ENCODE results near the gene REEP6.
"Not testable (repeated sequence)": the region's sequence is repeated elsewhere in the genome, so short reads cannot be mapped to it uniquely, and the experiment has no call there.

REEP6 gene

DNA sequence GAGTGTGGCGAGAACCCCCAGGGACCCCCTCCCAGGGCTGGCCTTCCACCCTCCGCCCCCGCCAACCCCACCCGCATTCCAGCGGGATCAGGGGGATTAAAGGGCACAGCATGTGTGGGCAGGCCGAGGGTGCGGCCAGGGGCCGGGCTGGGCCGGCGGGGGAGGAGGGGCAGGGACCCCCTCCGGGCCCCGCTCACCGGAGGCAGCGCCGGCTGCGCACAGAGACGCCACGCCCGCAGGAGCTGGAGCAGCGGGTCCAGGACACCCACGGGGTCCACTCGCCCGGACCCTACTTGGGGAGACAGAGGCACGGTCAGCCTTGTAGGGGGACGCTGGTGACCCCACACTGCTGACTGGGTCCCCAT, 19.4 kb downstream of the REEP6 start:
- H3K4me1 Mint-ChIP-seq: peaks cover 15% of the 10 kb centered on the region
- H3K4me3 Mint-ChIP-seq: no peak overlapping the region
- CTCF ChIA-PET: no interaction called here
- no peak for DNase-seq
- H3K27ac Mint-ChIP-seq: no peak overlapping the region
- H3K9me3 Mint-ChIP-seq: peaks cover 4% of the 10 kb centered on the region
- peaks cover 4% of the 10 kb centered on the region for H3K36me3 Mint-ChIP-seq
- peaks cover 78% of the 10 kb centered on the region for H3K27me3 Mint-ChIP-seq

DNA sequence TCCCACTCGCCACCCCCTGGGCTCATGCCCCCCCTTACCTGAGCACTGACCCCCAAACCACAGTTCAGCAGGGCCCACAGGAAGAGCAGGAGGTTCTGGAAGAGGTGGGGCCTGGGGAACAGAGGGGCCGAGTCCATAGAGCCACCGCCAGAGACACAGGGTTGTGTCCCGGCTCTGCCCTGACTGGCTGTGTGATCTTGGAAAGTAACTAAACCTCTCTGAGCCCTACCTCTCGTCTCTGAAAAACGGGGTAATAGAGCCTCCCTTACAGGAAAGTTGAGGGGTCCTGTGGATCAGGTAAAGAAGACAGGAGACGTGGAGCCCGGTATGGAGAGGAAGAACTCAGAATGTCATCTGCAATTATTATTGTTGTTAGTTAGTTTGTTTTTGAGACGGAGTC, 19.8 kb downstream of the REEP6 start:
- no peak overlapping the region for H3K4me3 Mint-ChIP-seq
- H3K36me3 Mint-ChIP-seq: peaks cover 4% of the 10 kb centered on the region
- H3K4me1 Mint-ChIP-seq: peaks cover 15% of the 10 kb centered on the region
- CTCF ChIA-PET: no interaction called here
- H3K9me3 Mint-ChIP-seq: peaks cover 4% of the 10 kb centered on the region
- H3K27me3 Mint-ChIP-seq: peaks cover 77% of the 10 kb centered on the region
- H3K27ac Mint-ChIP-seq: no peak overlapping the region
- no peak for DNase-seq

- peaks cover 4% of the 10 kb centered on the region for H3K9me3 Mint-ChIP-seq
- peaks cover 79% of the 10 kb centered on the region for H3K27me3 Mint-ChIP-seq
- H3K4me1 Mint-ChIP-seq: peaks cover 15% of the 10 kb centered on the region
- no peak overlapping the region for H3K27ac Mint-ChIP-seq
- CTCF ChIA-PET: no interaction called here
- H3K36me3 Mint-ChIP-seq: peaks cover 4% of the 10 kb centered on the region
- DNase-seq: no peak
- H3K4me3 Mint-ChIP-seq: peak overlapping the region; percentile 69
Observed at GRCh38 chr19:1511318-1512317, 20.6 kb downstream of the REEP6 start.

- CTCF ChIA-PET: no interaction called here
- peaks cover 9% of the 10 kb centered on the region for H3K4me1 Mint-ChIP-seq
- peak within 1 kb of the TSS; percentile 42 for H3K27ac Mint-ChIP-seq
- H3K36me3 Mint-ChIP-seq: peaks cover under 1% of the 10 kb centered on the region
- H3K4me3 Mint-ChIP-seq: peak within 1 kb of the TSS; percentile 69
- H3K27me3 Mint-ChIP-seq: peaks cover 81% of the 10 kb centered on the region
- H3K9me3 Mint-ChIP-seq: no peaks in the 10 kb centered on the region
- DNase-seq: peak; percentile 77
Observed at GRCh38 chr19:1512671-1513498, 21.9 kb downstream of the REEP6 start, which contains the start of gene ADAMTSL5. ADAMTSL5 (minus strand) TSS chr19:1513019; CDS start chr19:1510943, 2,076 bp downstream.

DNA sequence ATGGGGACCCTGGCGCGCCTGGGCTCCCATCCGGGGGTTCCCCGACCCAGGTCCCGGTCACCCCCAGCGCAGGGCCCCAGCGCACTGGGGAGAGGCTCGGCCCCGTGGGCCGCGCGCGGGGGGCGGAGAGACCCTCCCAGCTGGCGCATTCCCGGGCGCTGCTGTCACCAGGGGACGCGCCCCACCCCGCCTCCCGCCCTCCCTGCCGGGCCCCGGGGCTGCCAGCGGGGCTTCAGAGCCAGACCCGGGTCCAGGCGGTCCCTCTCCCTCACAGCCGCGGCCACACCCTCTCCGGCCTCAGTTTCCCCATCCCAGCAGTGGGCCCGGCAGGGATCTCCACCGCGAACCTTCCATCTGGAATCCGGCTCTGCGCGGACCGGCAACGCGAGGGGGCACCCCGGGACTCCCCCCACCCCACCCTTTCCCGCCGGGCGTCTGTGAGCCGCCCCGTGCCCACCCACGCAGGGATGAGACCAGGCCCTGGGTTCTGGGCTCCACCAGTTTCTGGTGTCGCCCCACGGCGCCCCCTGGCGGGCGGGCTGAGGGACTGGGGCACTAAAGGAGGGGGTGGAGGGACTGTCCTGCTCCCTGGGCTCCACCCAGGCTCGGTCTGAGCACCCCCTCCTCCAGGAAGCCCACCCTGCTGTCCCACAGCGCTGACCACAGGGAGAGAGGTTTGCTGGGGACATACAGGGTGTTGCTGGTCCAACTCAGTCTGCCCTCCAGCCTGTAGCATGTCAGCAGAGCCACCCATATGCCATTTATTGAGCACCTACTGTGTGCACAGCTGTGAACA, 22.7 kb downstream of the REEP6 start:
- H3K36me3 Mint-ChIP-seq: no peaks in the 10 kb centered on the region

GRCh38 chr19:1514295-1514661, 23.3 kb downstream of the REEP6 start:
- Mint-ChIP-seq H3K27me3 (peaks cover 83% of the 10 kb centered on the region), H3K27ac (no peak overlapping the region), H3K4me3 (no peak overlapping the region), H3K4me1 (peaks cover 8% of the 10 kb centered on the region), H3K9me3 (no peaks in the 10 kb centered on the region), H3K36me3 (no peaks in the 10 kb centered on the region)
- no peak for DNase-seq
- CTCF ChIA-PET: interaction anchor here (0.6 to 0.7 kb wide), 2 partner anchors 9 to 48 kb away, joined by 3 read pairs; no protein-coding TSS in a partner anchor

More for the DNA sequence above, 22.7 kb downstream of the REEP6 start:
- H3K27me3 Mint-ChIP-seq: peaks cover 83% of the 10 kb centered on the region
- H3K27ac Mint-ChIP-seq: no peak overlapping the region
- DNase-seq: peak; percentile 77
- H3K4me3 Mint-ChIP-seq: peak overlapping the region; percentile 26
- H3K9me3 Mint-ChIP-seq: no peaks in the 10 kb centered on the region
- CTCF ChIA-PET: interaction anchor here (0.6 kb wide), 1 partner anchor 10 kb away, joined by 3 read pairs; no protein-coding TSS in a partner anchor
- H3K4me1 Mint-ChIP-seq: peaks cover 8% of the 10 kb centered on the region

- CTCF ChIA-PET: interaction anchor here (0.7 kb wide), 1 partner anchor 49 kb away, joined by 3 read pairs; no protein-coding TSS in a partner anchor
- Mint-ChIP-seq H3K9me3 (no peaks in the 10 kb centered on the region), H3K4me3 (no peak overlapping the region), H3K36me3 (no peaks in the 10 kb centered on the region), H3K27ac (no peak overlapping the region), H3K4me1 (peaks cover 8% of the 10 kb centered on the region), H3K27me3 (peaks cover 74% of the 10 kb centered on the region)
- no peak for DNase-seq
Observed at GRCh38 chr19:1514986-1515721, 24.2 kb downstream of the REEP6 start.

- H3K4me3 Mint-ChIP-seq: no peak overlapping the region
- no peak overlapping the region for H3K27ac Mint-ChIP-seq
- CTCF ChIA-PET: no interaction called here
- peaks cover 69% of the 10 kb centered on the region for H3K27me3 Mint-ChIP-seq
- no peaks in the 10 kb centered on the region for H3K9me3 Mint-ChIP-seq
- H3K36me3 Mint-ChIP-seq: no peaks in the 10 kb centered on the region
- H3K4me1 Mint-ChIP-seq: peaks cover 5% of the 10 kb centered on the region
- no peak for DNase-seq
Observed at GRCh38 chr19:1516395-1516753, 25.4 kb downstream of the REEP6 start.

DNA sequence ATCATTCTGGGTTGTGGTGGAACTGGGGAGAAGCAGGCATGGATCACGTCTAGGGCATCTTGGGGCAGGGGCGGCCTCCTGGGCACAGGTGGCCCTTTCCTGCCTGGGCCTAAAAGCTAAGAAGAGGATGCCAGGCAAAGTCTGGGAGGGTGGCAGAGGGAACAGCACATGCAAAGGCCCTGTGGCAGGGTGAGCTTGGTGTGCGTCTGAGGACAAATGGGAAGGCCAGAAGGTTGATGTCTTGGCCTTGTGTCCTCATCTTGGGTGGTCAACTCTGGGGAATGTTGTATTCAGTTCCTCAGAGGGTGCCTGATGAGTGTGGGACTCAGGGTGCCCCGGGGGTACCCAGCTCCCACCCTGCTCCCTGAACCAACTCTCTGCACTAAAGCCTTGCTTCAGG, 27.5 kb downstream of the REEP6 start:
- no peaks in the 10 kb centered on the region for H3K9me3 Mint-ChIP-seq
- no peaks in the 10 kb centered on the region for H3K36me3 Mint-ChIP-seq
- no peak for DNase-seq
- H3K27me3 Mint-ChIP-seq: peaks cover 75% of the 10 kb centered on the region
- H3K27ac Mint-ChIP-seq: no peak overlapping the region
- CTCF ChIA-PET: interaction anchor here (1.3 kb wide), 1 partner anchor 239 kb away, joined by 3 read pairs; no protein-coding TSS in a partner anchor
- no peaks in the 10 kb centered on the region for H3K4me1 Mint-ChIP-seq
- H3K4me3 Mint-ChIP-seq: no peak overlapping the region

- CTCF ChIA-PET, H3K4me3 Mint-ChIP-seq, H3K9me3 Mint-ChIP-seq, H3K4me1 Mint-ChIP-seq, H3K27ac Mint-ChIP-seq, DNase-seq, H3K36me3 Mint-ChIP-seq: not testable (repeated sequence)
- peaks cover 75% of the 10 kb centered on the region for H3K27me3 Mint-ChIP-seq
Observed at GRCh38 chr19:1519802-1520201, 28.8 kb downstream of the REEP6 start.

DNA sequence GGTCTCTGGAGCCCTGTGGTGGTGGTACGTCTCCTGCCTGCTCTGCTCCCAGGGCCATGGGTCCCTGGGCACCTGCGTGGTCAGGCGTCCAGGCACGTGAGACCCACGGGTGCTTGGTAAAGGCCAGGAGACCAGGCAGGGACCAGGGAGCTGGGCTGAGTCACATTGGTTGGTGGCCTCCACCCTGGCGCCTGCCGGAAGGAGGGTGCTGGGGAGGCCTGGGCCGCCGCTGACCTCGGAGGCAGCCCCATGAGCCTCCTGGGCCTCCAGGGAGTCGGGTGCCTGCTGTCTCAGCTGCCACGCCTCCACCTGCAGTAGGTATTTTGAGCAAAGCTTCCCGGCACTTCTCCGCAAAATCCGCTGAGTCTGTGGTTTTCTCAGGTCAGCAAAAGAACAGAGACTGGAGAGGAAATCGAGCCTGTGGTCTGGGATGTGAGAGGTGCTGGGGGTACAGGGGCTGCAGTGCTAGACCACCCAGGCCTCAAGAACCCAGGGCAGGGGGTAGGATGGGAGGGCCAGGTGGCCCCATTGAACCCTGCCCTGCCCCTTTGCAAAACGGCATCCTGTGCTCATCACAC, 29.3 kb downstream of the REEP6 start:
- no peak overlapping the region for H3K4me3 Mint-ChIP-seq
- CTCF ChIA-PET: no interaction called here
- peaks cover 75% of the 10 kb centered on the region for H3K27me3 Mint-ChIP-seq
- peaks cover 3% of the 10 kb centered on the region for H3K4me1 Mint-ChIP-seq
- H3K9me3 Mint-ChIP-seq: no peaks in the 10 kb centered on the region
- no peak overlapping the region for H3K27ac Mint-ChIP-seq
- H3K36me3 Mint-ChIP-seq: no peaks in the 10 kb centered on the region
- DNase-seq: no peak

- no peak overlapping the region for H3K27ac Mint-ChIP-seq
- CTCF ChIA-PET: no interaction called here
- DNase-seq: no peak
- no peaks in the 10 kb centered on the region for H3K9me3 Mint-ChIP-seq
- H3K4me3 Mint-ChIP-seq: no peak overlapping the region
- H3K36me3 Mint-ChIP-seq: no peaks in the 10 kb centered on the region
- H3K27me3 Mint-ChIP-seq: peaks cover 77% of the 10 kb centered on the region
- H3K4me1 Mint-ChIP-seq: peaks cover 3% of the 10 kb centered on the region
Observed at GRCh38 chr19:1521636-1522035, 30.7 kb downstream of the REEP6 start.

DNA sequence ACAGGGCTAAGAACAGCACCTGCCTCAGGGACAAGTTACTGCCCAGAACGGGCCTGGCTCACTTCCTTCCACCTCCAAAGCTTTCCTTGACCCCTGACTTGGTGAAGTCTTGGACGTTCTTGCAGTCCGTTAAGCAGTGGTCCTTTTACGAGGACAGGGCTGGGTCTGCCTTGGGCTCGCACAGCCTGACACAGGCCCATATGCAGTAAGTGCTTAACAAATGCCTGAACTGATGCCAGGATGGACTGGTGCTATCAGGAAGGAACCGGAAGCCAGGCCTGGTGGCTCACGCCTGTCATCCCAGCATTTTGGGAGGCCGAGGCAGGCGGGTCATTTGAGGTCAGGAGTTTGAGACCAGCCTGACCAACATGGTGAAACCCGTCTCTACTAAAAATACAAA, 31.1 kb downstream of the REEP6 start:
- CTCF ChIA-PET: no interaction called here
- Mint-ChIP-seq H3K27ac (no peak overlapping the region), H3K9me3 (no peaks in the 10 kb centered on the region), H3K27me3 (peaks cover 76% of the 10 kb centered on the region), H3K4me3 (no peak overlapping the region), H3K36me3 (no peaks in the 10 kb centered on the region), H3K4me1 (peaks cover 3% of the 10 kb centered on the region)
- no peak for DNase-seq
